OCI-LY7 (cell line): ENCODE results near the gene PAAF1. TPM values are rescaled to one million over a fixed set of nuclear protein-coding genes. Genes with fewer than 3 reads are reported as not detected.
A peak's percentile ranks its signal among the peaks of the same experiment; 100 is the strongest.

ENCODE experiments used
- BruUV-seq: library from RNA; stranded (reverse); fragments of 400-500 nt; replicated peaks from 2 replicates; lab custom pipeline; 2021; lab: Mats Ljungman, UMichigan
- CTCF ChIA-PET: fragments of 300-600 bp; sonication (Branson Sonifier 250); formaldehyde crosslinking; loops from one replicate; lab custom pipeline; 2022; ENCODE audit warnings: antibody characterized with exemption; ENCODE audit not compliant: unreplicated experiment; lab: Charles Lee
- POLR2A ChIA-PET: fragments of 300-600 bp; sonication (Branson Sonifier 250); formaldehyde crosslinking; loops from one replicate; lab custom pipeline; 2022; ENCODE audit warnings: antibody characterized with exemption; lab: Charles Lee
- DNase-seq: peaks from one replicate; pipeline ENCODE4 v3.0.0-alpha.2; 2015; ENCODE audit warnings: low spot score
- H2AFZ ChIP-seq: fragments of 200-600 bp; sonication (generic), shearing (Covaris generic); 2 replicates; pipeline ENCODE4 v1.6.1; 2014; ENCODE audit warnings: mild to moderate bottlenecking, antibody characterized with exemption, low read length, moderate library complexity
- H3K27ac ChIP-seq: fragments of 200-600 bp; sonication (generic); 2 replicates; pipeline ENCODE4 v1.5.1; 2014; ENCODE audit warnings: mixed run types, low read depth, mild to moderate bottlenecking, moderate library complexity, low read length, inconsistent platforms; ENCODE audit not compliant: poor library complexity, severe bottlenecking
- H3K36me3 ChIP-seq: fragments of 200-600 bp; sonication (generic); 2 replicates; pipeline ENCODE4 v1.6.1; 2014; ENCODE audit warnings: mild to moderate bottlenecking, antibody characterized with exemption, low read length, moderate library complexity, mixed read lengths; ENCODE audit not compliant: insufficient read depth
- H3K4me1 ChIP-seq: fragments of 200-600 bp; sonication (generic); 2 replicates; pipeline ENCODE4 v1.5.1; 2014; ENCODE audit warnings: mild to moderate bottlenecking, low read length; ENCODE audit not compliant: insufficient read depth, poor library complexity, severe bottlenecking
- H3K4me2 ChIP-seq: fragments of 200-600 bp; sonication (generic); 2 replicates; pipeline ENCODE4 v1.6.1; 2014; ENCODE audit warnings: mild to moderate bottlenecking, low read length
- H3K4me3 ChIP-seq: fragments of 200-600 bp; sonication (generic); 2 replicates; pipeline ENCODE4 v1.5.1; 2014; ENCODE audit warnings: mild to moderate bottlenecking, low read depth, low read length; ENCODE audit not compliant: poor library complexity, severe bottlenecking
- H3K79me2 ChIP-seq: fragments of 200-600 bp; sonication (generic); 2 replicates; pipeline ENCODE4 v1.6.1; 2016; ENCODE audit warnings: low read depth, mild to moderate bottlenecking, low read length, moderate library complexity, mixed read lengths; ENCODE audit not compliant: insufficient read depth
- H3K9me2 ChIP-seq: fragments of 200-600 bp; sonication (generic); 2 replicates; pipeline ENCODE4 v1.6.1; 2016; ENCODE audit warnings: mild to moderate bottlenecking, low read length, mixed read lengths; ENCODE audit not compliant: insufficient read depth
- H3K9me3 ChIP-seq: fragments of 200-600 bp; sonication (generic); 2 replicates; pipeline ENCODE4 v1.6.1; 2014; ENCODE audit warnings: mild to moderate bottlenecking, mixed run types, low read length, mixed read lengths
- H4K20me1 ChIP-seq: fragments of 200-600 bp; sonication (generic); 2 replicates; pipeline ENCODE4 v1.6.1; 2014; ENCODE audit warnings: mild to moderate bottlenecking, antibody characterized with exemption, low read length, moderate library complexity, mixed read lengths; ENCODE audit not compliant: insufficient read depth
- CTCF ChIP-seq: fragments of 200-600 bp; sonication (generic); conservative IDR thresholded peaks from 2 replicates; pipeline ENCODE4 v1.5.1; 2014; ENCODE audit warnings: mild to moderate bottlenecking, antibody characterized with exemption, low read length, moderate library complexity, mixed read lengths
- EZH2phosphoT487 ChIP-seq: fragments of 200-600 bp; sonication (generic); IDR thresholded peaks from 2 replicates; pipeline ENCODE4 v1.6.1; 2018; ENCODE audit warnings: low read depth, borderline replicate concordance, mild to moderate bottlenecking, mixed run types, antibody characterized with exemption, low read length, moderate library complexity, mixed read lengths
- intact Hi-C: fragments of 100-400 bp; cut with micrococcal nuclease; formaldehyde crosslinking; loops from one replicate; pipeline ENCODE4 v1.10.0; 2022; ENCODE audit not compliant: unreplicated experiment
- total RNA-seq, 2 experiments: library from RNA; depleted of rRNA in 1 of 2; stranded (reverse); fragments of >200 nt in 1 of 2; shearing (Covaris generic) in 1 of 2; gene quantifications; 2 replicates each; pipeline ENCODE4 v1.2.3, GENCODE V29; 2014 to 2022

Gene PAAF1
- total RNA-seq, 2 experiments from 2014 or later = 11.2 to 35.0 TPM

DNA sequence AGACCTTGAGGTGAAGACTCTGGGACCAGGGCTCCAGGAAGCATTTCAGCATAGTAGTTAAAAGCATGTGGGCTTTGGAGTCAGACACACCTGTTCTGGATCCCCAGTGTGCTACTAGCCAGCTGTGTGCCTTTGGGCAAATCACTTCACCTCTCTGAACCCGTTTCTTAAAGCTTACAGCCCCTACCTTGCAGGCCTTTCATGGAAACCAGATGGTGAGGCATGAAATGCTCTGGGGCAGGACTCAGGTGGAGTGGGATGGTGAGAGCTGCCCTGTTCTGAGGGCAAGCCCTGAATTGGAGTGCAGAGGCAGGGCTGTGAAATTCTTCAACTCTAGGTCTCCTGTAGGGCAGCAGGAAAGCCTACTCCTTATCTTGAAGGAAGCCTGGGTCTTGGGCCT, 95.4 kb downstream of the PAAF1 start:
- peaks cover 45% of the 10 kb centered on the region for H3K36me3 ChIP-seq
- no peaks in the 10 kb centered on the region for H3K9me2 ChIP-seq
- no TSS peak for BruUV-seq
- peak; percentile 39 for DNase-seq
- H3K27ac ChIP-seq = peak overlapping the region; percentile 26
- H3K9me3 ChIP-seq = no peaks in the 10 kb centered on the region
- peaks cover 9% of the 10 kb centered on the region; the same call in 1 of the 2 replicates for H3K79me2 ChIP-seq
- intact Hi-C loops = no loop called here
- H3K4me2 ChIP-seq = no peak overlapping the region
- H3K4me1 ChIP-seq = peaks cover 49% of the 10 kb centered on the region
- H2AFZ ChIP-seq = no peak overlapping the region
- ChIA-PET POLR2A (interaction anchor here (1.1 to 3.3 kb wide), 5 partner anchors 8 to 25 kb away, joined by 3 to 18 read pairs (median 4); no protein-coding TSS in a partner anchor), CTCF (interaction anchor here (1.0 kb wide), 1 partner anchor 15 kb away, joined by 3 read pairs; no protein-coding TSS in a partner anchor)
- H3K4me3 ChIP-seq = no peak overlapping the region
- 0 out of 2 replicates have a peak, but pooled peaks cover 8% of the 10 kb centered on the region for H4K20me1 ChIP-seq
- TF ChIP-seq EZH2phosphoT487 = no peak
- no peak for TF ChIP-seq CTCF

GRCh38 chr11:73972620-73973449, 96.0 kb downstream of the PAAF1 start:
- BruUV-seq = TSS peak; percentile 23
- Histone ChIP-seq H3K4me3 (no peak overlapping the region), H3K9me2 (no peaks in the 10 kb centered on the region), H3K4me2 (no peak overlapping the region), H3K79me2 (peaks cover 15% of the 10 kb centered on the region; the same call in 1 of the 2 replicates), H4K20me1 (0 out of 2 replicates have a peak, but pooled peaks cover 14% of the 10 kb centered on the region), H3K4me1 (peaks cover 49% of the 10 kb centered on the region), H3K27ac (peak overlapping the region; percentile 26), H2AFZ (no peak overlapping the region), H3K9me3 (no peaks in the 10 kb centered on the region), H3K36me3 (peaks cover 52% of the 10 kb centered on the region)
- peak; percentile 30 for DNase-seq
- CTCF ChIA-PET = interaction anchor here (1.0 kb wide), 1 partner anchor 14 kb away, joined by 3 read pairs; no protein-coding TSS in a partner anchor
- TF ChIP-seq CTCF (no peak), EZH2phosphoT487 (no peak)
- intact Hi-C loops = no loop called here
- POLR2A ChIA-PET = interaction anchor here (0.6 to 1.4 kb wide), 5 partner anchors 9 to 26 kb away, joined by 3 to 4 read pairs (median 4); no protein-coding TSS in a partner anchor
